GM23338 (cell line): Measurements from ENCODE around the gene PQBP1. TPM values are rescaled to one million over a fixed set of nuclear protein-coding genes. Genes with fewer than 3 reads are reported as not detected.
A peak's percentile ranks its signal among the peaks of the same experiment; 100 is the strongest.

Experiments
- ATAC-seq: fragments of 200-7000 bp; cut with Tn5 transposase; 3 replicates; pipeline ENCODE4 v1.9.1; 2020
- DNase-seq: peaks from one replicate; pipeline ENCODE4 v3.0.0-alpha.2; 2015; ENCODE audit warnings: low spot score
- H2AFZ ChIP-seq: fragments of 200-600 bp; sonication (generic); 2 replicates; pipeline ENCODE4 v1.8.0; 2016; ENCODE audit warnings: antibody characterized with exemption, mild to moderate bottlenecking, moderate library complexity
- H3F3A ChIP-seq: fragments of 200-600 bp; sonication (generic); replicated peaks from 2 replicates; pipeline ENCODE4 v1.8.0; 2017; ENCODE audit warnings: antibody characterized with exemption, mixed run types, low read depth
- H3K27ac ChIP-seq: fragments of 200-600 bp; sonication (generic); 2 replicates; pipeline ENCODE4 v1.6.1; 2016; ENCODE audit warnings: low read depth
- H3K27me3 ChIP-seq: fragments of 200-600 bp; sonication (generic); 2 replicates; pipeline ENCODE4 v1.8.0; 2016; ENCODE audit warnings: mild to moderate bottlenecking, mixed run types, moderate library complexity; ENCODE audit not compliant: insufficient read depth
- H3K36me3 ChIP-seq: fragments of 200-600 bp; sonication (generic); 2 replicates; pipeline ENCODE4 v1.8.0; 2016; ENCODE audit warnings: mild to moderate bottlenecking; ENCODE audit not compliant: insufficient read depth
- H3K4me1 ChIP-seq: fragments of 200-600 bp; sonication (generic); 2 replicates; pipeline ENCODE4 v1.8.0; 2016; ENCODE audit warnings: mild to moderate bottlenecking, moderate library complexity; ENCODE audit not compliant: insufficient read depth
- H3K4me2 ChIP-seq: fragments of 200-600 bp; sonication (generic); 2 replicates; pipeline ENCODE4 v1.7.1; 2017; ENCODE audit warnings: mixed run types
- H3K4me3 ChIP-seq: fragments of 200-600 bp; sonication (generic); 2 replicates; pipeline ENCODE4 v1.6.1; 2016; ENCODE audit warnings: mixed run types
- H3K79me2 ChIP-seq: fragments of 200-600 bp; sonication (generic); replicated peaks from 2 replicates; pipeline ENCODE4 v1.8.0; 2017; ENCODE audit warnings: mild to moderate bottlenecking; ENCODE audit not compliant: insufficient read depth
- H3K9me2 ChIP-seq: fragments of 200-600 bp; sonication (generic); 2 replicates; pipeline ENCODE4 v1.8.0; 2017; ENCODE audit not compliant: insufficient read depth
- H4K20me1 ChIP-seq: fragments of 200-600 bp; sonication (generic); replicated peaks from 2 replicates; pipeline ENCODE4 v1.8.0; 2017; ENCODE audit warnings: mild to moderate bottlenecking; ENCODE audit not compliant: insufficient read depth
- H3K27ac Mint-ChIP-seq: 2 replicates; pipeline ENCODE4 v1.8.0; 2020; ENCODE audit warnings: inconsistent platforms, mild to moderate bottlenecking, moderate library complexity, mixed read lengths
- H3K27me3 Mint-ChIP-seq: 3 replicates; pipeline ENCODE4 v1.8.0; 2022; ENCODE audit warnings: low read depth, mild to moderate bottlenecking, moderate library complexity, mixed read lengths, inconsistent platforms; ENCODE audit not compliant: insufficient read depth, poor library complexity
- H3K36me3 Mint-ChIP-seq: 3 replicates; pipeline ENCODE4 v1.8.0; 2021; ENCODE audit warnings: low read depth, mild to moderate bottlenecking, inconsistent platforms, moderate library complexity, mixed read lengths
- H3K4me1 Mint-ChIP-seq: 3 replicates; pipeline ENCODE4 v1.8.0; 2020; ENCODE audit warnings: mild to moderate bottlenecking, inconsistent platforms, mixed read lengths
- H3K4me3 Mint-ChIP-seq: 3 replicates; pipeline ENCODE4 v1.8.0; 2021; ENCODE audit warnings: moderate library complexity, mild to moderate bottlenecking, inconsistent platforms, mixed read lengths
- H3K9me3 Mint-ChIP-seq: 3 replicates; pipeline ENCODE4 v1.8.0; 2020; ENCODE audit warnings: moderate library complexity, mild to moderate bottlenecking, inconsistent platforms, mixed read lengths
- CREB1 ChIP-seq: fragments of 250-450 bp; sonication (Bioruptor Pico); IDR thresholded peaks from 2 replicates; pipeline ENCODE4 v1.5.0; 2020; ENCODE audit warnings: low read depth, mild to moderate bottlenecking, moderate library complexity
- CTCF ChIP-seq, 2 experiments: fragments of 200-600 bp in 1 of 2; sonication (generic) in 1 of 2; conservative IDR thresholded peaks; 2 replicates each; pipeline versions ENCODE4 v1.5.1 to v1.6.1; 2016 to 2017; ENCODE audit warnings: antibody characterized with exemption in 2 of 2, low read depth in 2 of 2, mild to moderate bottlenecking in 2 of 2, moderate library complexity in 1 of 2
- ETS1 ChIP-seq: IDR thresholded peaks from 2 replicates; pipeline ENCODE4 v1.6.1; 2016; ENCODE audit warnings: antibody characterized with exemption
- EZH2 ChIP-seq: fragments of 200-600 bp; sonication (generic); IDR thresholded peaks from one replicate; pipeline ENCODE4 v1.8.0; 2017; ENCODE audit warnings: antibody characterized with exemption, mild to moderate bottlenecking, low read depth; ENCODE audit not compliant: unreplicated experiment
- EZH2phosphoT487 ChIP-seq: fragments of 200-600 bp; sonication (generic); IDR thresholded peaks from one replicate; pipeline ENCODE4 v1.8.1; 2018; ENCODE audit warnings: antibody characterized with exemption; ENCODE audit not compliant: unreplicated experiment
- JUNB ChIP-seq: IDR thresholded peaks from one replicate; pipeline ENCODE4 v1.6.1; 2016; ENCODE audit warnings: antibody characterized with exemption; ENCODE audit not compliant: unreplicated experiment
- NANOG ChIP-seq: IDR thresholded peaks from 2 replicates; pipeline ENCODE4 v1.6.1; 2016; ENCODE audit warnings: antibody characterized with exemption, borderline replicate concordance
- POLR2AphosphoS5 ChIP-seq: IDR thresholded peaks from 2 replicates; pipeline ENCODE4 v1.6.1; 2016; ENCODE audit warnings: antibody characterized with exemption, low read depth
- REST ChIP-seq: IDR thresholded peaks from one replicate; pipeline ENCODE4 v1.6.1; 2018; ENCODE audit warnings: antibody characterized with exemption; ENCODE audit not compliant: unreplicated experiment
- STAT1 ChIP-seq: IDR thresholded peaks from one replicate; pipeline ENCODE4 v1.6.1; 2016; ENCODE audit warnings: antibody characterized with exemption; ENCODE audit not compliant: unreplicated experiment
- ZNF114 ChIP-seq: fragments of 250-450 bp; sonication (Bioruptor Pico); IDR thresholded peaks from 2 replicates; pipeline ENCODE4 v1.5.0; 2020; ENCODE audit warnings: mild to moderate bottlenecking, moderate library complexity
- ZNF462 ChIP-seq: fragments of 250-450 bp; sonication (Bioruptor Pico); IDR thresholded peaks from 2 replicates; pipeline ENCODE4 v1.5.0; 2020; ENCODE audit warnings: mild to moderate bottlenecking, moderate library complexity
- polyA plus RNA-seq: library from polyadenylated mRNA; unstranded; fragments of >200 nt; fragmentation: Nextera tagmentation; extraction: Ambion mirVana; gene quantifications from 2 replicates; pipeline ENCODE4 v1.2.1, GENCODE V29; 2016
- total RNA-seq: library from RNA; depleted of rRNA; stranded (reverse); fragments of >200 nt; shearing (Covaris generic); gene quantifications from 2 replicates; pipeline ENCODE4 v1.2.3, GENCODE V29; 2014

PQBP1 gene
- total and polyA plus RNA-seq, 2 experiments from 2014 or later, result 63.4 to 130 TPM

GRCh38 chrX:48919947-48920717, 22.4 kb downstream of the PQBP1 start:
- peak overlapping the region; percentile 63 for H3K4me3 ChIP-seq
- H3K36me3 Mint-ChIP-seq, result peaks cover 64% of the 10 kb centered on the region
- no peak for ATAC-seq

More at GRCh38 chrX:48919947-48920717, 22.4 kb downstream of the PQBP1 start:
- peak overlapping the region; percentile 99 for H3K27ac ChIP-seq
- Mint-ChIP-seq H3K27me3 (peaks cover 25% of the 10 kb centered on the region), H3K9me3 (peaks cover 7% of the 10 kb centered on the region), H3K4me3 (peak overlapping the region; percentile 98), H3K4me1 (peaks cover 36% of the 10 kb centered on the region), H3K27ac (peak overlapping the region; percentile 99)
- no peak for TF ChIP-seq CREB1
- no peak for TF ChIP-seq NANOG
- TF ChIP-seq POLR2AphosphoS5, result no peak
- no peak for TF ChIP-seq ETS1
- no peak for TF ChIP-seq ZNF462 (CRISPR knock-in tag)
- TF ChIP-seq JUNB, result no peak
- TF ChIP-seq REST, result no peak
- TF ChIP-seq ZNF114 (CRISPR knock-in tag), result no peak
- no peak for TF ChIP-seq STAT1
- no peak for TF ChIP-seq EZH2phosphoT487
- no peak for TF ChIP-seq CTCF (conservative IDR thresholded peaks at IDR 0.05; ENCODE audit: low read depth in 2 of 2)
- no peak for TF ChIP-seq EZH2
- no peaks in the 10 kb centered on the region for H3K9me2 ChIP-seq
- DNase-seq, result no peak
- H3K27me3 ChIP-seq, result no peaks in the 10 kb centered on the region
- peaks cover 17% of the 10 kb centered on the region; the same call in 1 of the 2 replicates for H3K36me3 ChIP-seq
- H3F3A ChIP-seq, result peaks cover 18% of the 10 kb centered on the region; the same call in 1 of the 2 replicates
- H3K4me1 ChIP-seq, result peaks cover 32% of the 10 kb centered on the region; the same call in 1 of the 2 replicates
- peak overlapping the region; percentile 72 for H3K4me2 ChIP-seq
- peaks cover 13% of the 10 kb centered on the region for H4K20me1 ChIP-seq
- H2AFZ ChIP-seq, result no peak overlapping the region
- peaks cover 48% of the 10 kb centered on the region for H3K79me2 ChIP-seq
